Neuronal stem cell (in vitro differentiated cells): ENCODE data around the gene MAP3K3.
A peak's percentile ranks its signal among the peaks of the same experiment; 100 is the strongest.

ENCODE experiments used
- DNase-seq: peaks from one replicate; pipeline ENCODE4 v3.0.0-alpha.2; 2013; ENCODE audit warnings: low spot score
- H2AFZ ChIP-seq: one replicate; pipeline ENCODE4 v1.6.1; 2013; ENCODE audit warnings: mild to moderate bottlenecking, low read length, inconsistent platforms
- H2AK5ac ChIP-seq: 2 replicates; pipeline ENCODE4 v1.6.1; 2013; ENCODE audit warnings: low read depth, mild to moderate bottlenecking, inconsistent platforms, low read length, moderate library complexity, mixed read lengths
- H2BK120ac ChIP-seq: 2 replicates; pipeline ENCODE4 v1.6.1; 2013; ENCODE audit warnings: low read depth, mild to moderate bottlenecking, inconsistent platforms, low read length, moderate library complexity, mixed read lengths
- H2BK12ac ChIP-seq: one replicate; pipeline ENCODE4 v1.6.1; 2013; ENCODE audit warnings: low read length, inconsistent platforms
- H2BK15ac ChIP-seq: 2 replicates; pipeline ENCODE4 v1.6.1; 2013; ENCODE audit warnings: mild to moderate bottlenecking, low read length, inconsistent platforms, mixed read lengths
- H2BK5ac ChIP-seq: one replicate; pipeline ENCODE4 v1.6.1; 2013; ENCODE audit warnings: inconsistent platforms, mild to moderate bottlenecking, low read length, moderate library complexity
- H3K14ac ChIP-seq: one replicate; pipeline ENCODE4 v1.6.1; 2013; ENCODE audit warnings: low read length, inconsistent platforms
- H3K18ac ChIP-seq: 2 replicates; pipeline ENCODE4 v1.6.1; 2013; ENCODE audit warnings: low read length, inconsistent platforms
- H3K23ac ChIP-seq: 2 replicates; pipeline ENCODE4 v1.6.1; 2013; ENCODE audit warnings: low read depth, mild to moderate bottlenecking, mixed read lengths, low read length, inconsistent platforms; ENCODE audit not compliant: poor library complexity
- H3K27ac ChIP-seq: replicated peaks from 3 replicates; pipeline ENCODE4 v1.5.1; 2013; ENCODE audit warnings: low read length, inconsistent platforms
- H3K27me3 ChIP-seq, 3 experiments: 2 replicates each; pipeline ENCODE4 v1.6.1; 2013; ENCODE audit warnings: low read length in 3 of 3, mild to moderate bottlenecking in 2 of 3, inconsistent platforms in 1 of 3, low read depth in 1 of 3, mixed read lengths in 1 of 3, moderate library complexity in 1 of 3; ENCODE audit not compliant: control insufficient read depth in 3 of 3, insufficient read depth in 3 of 3
- H3K36me3 ChIP-seq, 2 donors: replicated peaks in 1 of 2; 2 replicates each; pipeline ENCODE4 v1.6.1; 2013; ENCODE audit warnings: low read length in 2 of 2; ENCODE audit not compliant: control insufficient read depth in 2 of 2, insufficient read depth in 2 of 2
- H3K4ac ChIP-seq: 2 replicates; pipeline ENCODE4 v1.6.1; 2013; ENCODE audit warnings: inconsistent platforms, mild to moderate bottlenecking, low read length, moderate library complexity
- H3K4me1 ChIP-seq, 2 donors: 1 replicate in 1 of 2; 2 replicates in 1 of 2; pipeline ENCODE4 v1.6.1; 2013; ENCODE audit warnings: low read length in 2 of 2, low read depth in 1 of 2; ENCODE audit not compliant: control insufficient read depth in 2 of 2, insufficient read depth in 1 of 2
- H3K4me2 ChIP-seq: one replicate; pipeline ENCODE4 v1.6.1; 2013; ENCODE audit warnings: mild to moderate bottlenecking, low read length, inconsistent platforms; ENCODE audit not compliant: insufficient read depth, poor library complexity, severe bottlenecking
- H3K4me3 ChIP-seq, 2 donors: 2 replicates each; pipeline ENCODE4 v1.5.1; 2013; ENCODE audit warnings: low read length in 2 of 2, mild to moderate bottlenecking in 2 of 2, inconsistent platforms in 1 of 2, moderate library complexity in 1 of 2
- H3K79me1 ChIP-seq: one replicate; pipeline ENCODE4 v1.6.1; 2013; ENCODE audit warnings: low read depth, mild to moderate bottlenecking, inconsistent platforms, low read length, moderate library complexity
- H3K9ac ChIP-seq: one replicate; pipeline ENCODE4 v1.6.1; 2013; ENCODE audit warnings: mild to moderate bottlenecking, low read depth, low read length, inconsistent platforms; ENCODE audit not compliant: poor library complexity
- H3K9me3 ChIP-seq, 2 donors: replicated peaks in 1 of 2; 2 replicates each; pipeline versions ENCODE3 to v1.6.1; 2013; ENCODE audit warnings: low read length in 2 of 2, mild to moderate bottlenecking in 2 of 2, inconsistent platforms in 1 of 2, low read depth in 1 of 2, mixed read lengths in 1 of 2, moderate library complexity in 1 of 2; ENCODE audit not compliant: control insufficient read depth in 2 of 2, insufficient read depth in 1 of 2
- H4K8ac ChIP-seq: one replicate; pipeline ENCODE4 v1.6.1; 2013; ENCODE audit warnings: low read depth, mild to moderate bottlenecking, inconsistent platforms, low read length, moderate library complexity
- H4K91ac ChIP-seq: one replicate; pipeline ENCODE4 v1.6.1; 2013; ENCODE audit warnings: low read length, low read depth, mild to moderate bottlenecking, inconsistent platforms; ENCODE audit not compliant: poor library complexity
- WGBS, 2 donors: extraction: QIAGEN DNeasy Blood & Tissue Kit; methylation state at CpG; one replicate each; pipeline ENCODE4 v1.1.7; 2013; ENCODE audit warnings: missing lambda C conversion rate in 2 of 2, mixed read lengths in 1 of 2; ENCODE audit not compliant: insufficient read length in 2 of 2, insufficient replicate concordance in 1 of 2; ENCODE audit errors: extremely low coverage in 2 of 2; 5-methylcytosine and 5-hydroxymethylcytosine counted together

The MAP3K3 gene

GRCh38 chr17:63600569-63601438 lies 21.4 kb upstream of the MAP3K3 start, which contains the start of gene TACO1:
TSS of gene TACO1 (plus strand) at chr17:63600895. CDS start at chr17:63601084, 189 bp downstream.
- no peaks in the 10 kb centered on the region for H3K27me3 ChIP-seq
- H3K4ac ChIP-seq, result no peak within 1 kb of the TSS
- H3K4me3 ChIP-seq, result peak within 1 kb of the TSS; percentile 93 to 97
- H4K91ac ChIP-seq, result no peak within 1 kb of the TSS
- peak within 1 kb of the TSS; percentile 79 for H3K4me2 ChIP-seq
- H3K14ac ChIP-seq, result no peak within 1 kb of the TSS
- peaks cover 13 to 21% of the 10 kb centered on the region in 2 donors for H3K36me3 ChIP-seq
- peaks cover 4 to 6% of the 10 kb centered on the region in 2 donors for H3K4me1 ChIP-seq
- H2AFZ ChIP-seq, result peak within 1 kb of the TSS; percentile 91
- H2AK5ac ChIP-seq, result peak within 1 kb of the TSS; percentile 81
- no peaks in the 10 kb centered on the region for H3K9me3 ChIP-seq
- H2BK15ac ChIP-seq, result no peak within 1 kb of the TSS
- H2BK5ac ChIP-seq, result no peak within 1 kb of the TSS
- peak; percentile 74 for DNase-seq
- H3K27ac ChIP-seq, result no peak within 1 kb of the TSS
- no peak within 1 kb of the TSS for H4K8ac ChIP-seq
- H2BK12ac ChIP-seq, result no peak within 1 kb of the TSS
- peak within 1 kb of the TSS; percentile 70 for H3K18ac ChIP-seq
- H3K9ac ChIP-seq, result peak within 1 kb of the TSS; percentile 95
- H3K23ac ChIP-seq, result peak within 1 kb of the TSS; percentile 90
- H2BK120ac ChIP-seq, result no peak within 1 kb of the TSS
- peaks cover 4% of the 10 kb centered on the region for H3K79me1 ChIP-seq
- WGBS, 2 donors, result no CpG with 5 or more reads among the region's 61 CpGs

- no peak overlapping the region for H3K23ac ChIP-seq
- H2AFZ ChIP-seq, result peak overlapping the region; percentile 91
- H3K79me1 ChIP-seq, result peaks cover 4% of the 10 kb centered on the region
- no peak overlapping the region for H3K18ac ChIP-seq
- H2BK15ac ChIP-seq, result no peak overlapping the region
- no peaks in the 10 kb centered on the region for H3K27me3 ChIP-seq
- H2AK5ac ChIP-seq, result no peak overlapping the region
- H3K9me3 ChIP-seq, result no peaks in the 10 kb centered on the region
- no peak overlapping the region for H2BK12ac ChIP-seq
- H3K4me3 ChIP-seq, result peak overlapping the region; percentile 93 to 97
- H3K9ac ChIP-seq, result peak overlapping the region; percentile 95
- no peak overlapping the region for H3K4ac ChIP-seq
- H4K8ac ChIP-seq, result no peak overlapping the region
- no CpG with 5 or more reads among the region's 9 CpGs for WGBS, 2 donors
- peaks cover 4 to 6% of the 10 kb centered on the region in 2 donors for H3K4me1 ChIP-seq
- H3K14ac ChIP-seq, result no peak overlapping the region
- peak overlapping the region; percentile 79 for H3K4me2 ChIP-seq
- DNase-seq, result no peak
- H2BK5ac ChIP-seq, result no peak overlapping the region
- no peak overlapping the region for H2BK120ac ChIP-seq
- peaks cover 16 to 29% of the 10 kb centered on the region in 2 donors for H3K36me3 ChIP-seq
- no peak overlapping the region for H4K91ac ChIP-seq
- no peak overlapping the region for H3K27ac ChIP-seq
Measured at GRCh38 chr17:63601439-63602371, 20.5 kb upstream of the MAP3K3 start.

GRCh38 chr17:63609816-63610573 lies 12.2 kb upstream of the MAP3K3 start:
- Histone ChIP-seq H3K18ac (no peak overlapping the region), H3K14ac (no peak overlapping the region), H3K27ac (no peak overlapping the region), H2AK5ac (no peak overlapping the region), H4K8ac (no peak overlapping the region), H2BK120ac (no peak overlapping the region), H3K4ac (no peak overlapping the region), H2BK15ac (no peak overlapping the region), H3K27me3 (no peaks in the 10 kb centered on the region), H3K36me3 (peaks cover 20 to 53% of the 10 kb centered on the region in 2 donors), H3K79me1 (no peaks in the 10 kb centered on the region), H2BK5ac (no peak overlapping the region), H3K23ac (no peak overlapping the region), H2BK12ac (no peak overlapping the region), H3K9me3 (no peaks in the 10 kb centered on the region), H3K9ac (no peak overlapping the region), H3K4me1 (no peaks in the 10 kb centered on the region), H3K4me2 (no peak overlapping the region), H3K4me3 (no peak overlapping the region), H2AFZ (no peak overlapping the region), H4K91ac (no peak overlapping the region)
- WGBS, 2 donors, result no CpG with 5 or more reads among the region's 6 CpGs
- DNase-seq, result no peak
